HCT116 (cell line): ENCODE results near the gene RGL2. TPM values are rescaled to one million over a fixed set of nuclear protein-coding genes. Genes with fewer than 3 reads are reported as not detected.
A peak's percentile ranks its signal among the peaks of the same experiment; 100 is the strongest.

ENCODE experiments used
- ATAC-seq: fragments of 200-7000 bp; cut with Tn5 transposase; 2 replicates; pipeline ENCODE4 v1.9.1; 2020; ENCODE audit warnings: mild to moderate bottlenecking, moderate library complexity
- BruUV-seq: library from RNA; stranded (reverse); fragments of 400-500 nt; replicated peaks from 2 replicates; lab custom pipeline; 2021; lab: Mats Ljungman, UMichigan
- CTCF ChIA-PET: fragments of 300-600 bp; sonication (Branson Sonifier 250); formaldehyde crosslinking; loops from one replicate; lab custom pipeline; 2021; ENCODE audit warnings: antibody characterized with exemption; lab: Charles Lee
- POLR2A ChIA-PET: fragments of 300-600, 350-600 bp; sonication (Branson Sonifier 250); formaldehyde crosslinking; loops from one replicate; lab custom pipeline; 2021; ENCODE audit warnings: antibody characterized with exemption; lab: Charles Lee
- RAD21 ChIA-PET, 2 experiments: fragments of 300-600 bp; sonication (Branson Sonifier 250); formaldehyde crosslinking; loops; one replicate each; lab custom pipeline; 2023; ENCODE audit warnings: low total read pairs in 2 of 2; ENCODE audit not compliant: uncharacterized antibody in 2 of 2, unreplicated experiment in 2 of 2, low non-redundant PET in 1 of 2; lab: Charles Lee
- DNase-seq: peaks from one replicate; pipeline ENCODE4 v3.0.0-alpha.2; 2010; ENCODE audit warnings: low read depth, low spot score
- H2AFZ ChIP-seq: fragments of 200-600 bp; shearing (Covaris generic), sonication (generic); 2 replicates; pipeline ENCODE4 v1.6.1; 2017; ENCODE audit warnings: low read depth, mixed run types, mixed read lengths, antibody characterized with exemption, low read length; ENCODE audit not compliant: poor library complexity, severe bottlenecking
- H3K27ac ChIP-seq: 2 replicates; pipeline ENCODE4 v1.5.1; 2012; ENCODE audit warnings: low read depth, low read length
- H3K27me3 ChIP-seq: fragments of 200-600 bp; sonication (generic); 2 replicates; pipeline ENCODE4 v1.6.1; 2016; ENCODE audit warnings: mixed run types, low read length, mixed read lengths; ENCODE audit not compliant: insufficient read depth
- H3K36me3 ChIP-seq, 2 experiments: fragments of 200-500 bp in 1 of 2; fragments of 200-600 bp in 1 of 2; sonication (Bioruptor generic) in 1 of 2; sonication (generic) in 1 of 2; 2 replicates each; pipeline versions ENCODE4 v1.5.1 to v1.6.1; 2014 to 2016; ENCODE audit warnings: low read length in 2 of 2, inconsistent platforms in 1 of 2, mixed read lengths in 1 of 2, mixed run types in 1 of 2; ENCODE audit not compliant: insufficient read depth in 2 of 2, control insufficient read depth in 1 of 2
- H3K4me1 ChIP-seq, 2 experiments: fragments of 200-600 bp in 1 of 2; sonication (generic) in 1 of 2; 2 replicates each; pipeline versions ENCODE4 v1.5.1 to v1.6.1; 2012 to 2017; ENCODE audit warnings: low read length in 2 of 2, inconsistent platforms in 1 of 2, mild to moderate bottlenecking in 1 of 2, mixed read lengths in 1 of 2, mixed run types in 1 of 2, moderate library complexity in 1 of 2; ENCODE audit not compliant: insufficient read depth in 2 of 2, control insufficient read depth in 1 of 2
- H3K4me2 ChIP-seq: fragments of 200-600 bp; sonication (generic); 2 replicates; pipeline ENCODE4 v1.6.1; 2017; ENCODE audit warnings: mixed run types, low read length, mixed read lengths
- H3K4me3 ChIP-seq, 2 experiments: fragments of 200-600 bp in 1 of 2; sonication (generic) in 1 of 2; replicated peaks in 1 of 2; 2 replicates each; pipeline ENCODE4 v1.5.1; 2011 to 2016; ENCODE audit warnings: low read length in 2 of 2, control low read depth in 1 of 2, low read depth in 1 of 2, mild to moderate bottlenecking in 1 of 2, mixed read lengths in 1 of 2, mixed run types in 1 of 2
- H3K79me2 ChIP-seq: fragments of 200-600 bp; sonication (generic); 2 replicates; pipeline ENCODE4 v1.6.1; 2017; ENCODE audit warnings: mild to moderate bottlenecking, mixed run types, low read length, moderate library complexity, mixed read lengths; ENCODE audit not compliant: insufficient read depth
- H3K9ac ChIP-seq: fragments of 200-600 bp; sonication (generic); 2 replicates; pipeline ENCODE4 v1.6.1; 2016; ENCODE audit warnings: low read length, mixed read lengths
- H3K9me2 ChIP-seq: fragments of 200-600 bp; sonication (generic), shearing (Covaris generic); 2 replicates; pipeline ENCODE4 v1.6.1; 2017; ENCODE audit warnings: mixed run types, mild to moderate bottlenecking, moderate library complexity; ENCODE audit not compliant: insufficient read depth
- H3K9me3 ChIP-seq, 2 experiments: fragments of 200-500 bp in 1 of 2; fragments of 200-600 bp in 1 of 2; sonication (Bioruptor generic) in 1 of 2; sonication (generic) in 1 of 2; 2 replicates each; pipeline ENCODE4 v1.6.1; 2014 to 2017; ENCODE audit warnings: low read length in 2 of 2, mixed read lengths in 2 of 2, inconsistent platforms in 1 of 2, low read depth in 1 of 2, mild to moderate bottlenecking in 1 of 2, mixed run types in 1 of 2, moderate library complexity in 1 of 2; ENCODE audit not compliant: control insufficient read depth in 1 of 2, insufficient read depth in 1 of 2
- H4K20me1 ChIP-seq: fragments of 200-600 bp; sonication (generic), shearing (Covaris generic); 2 replicates; pipeline ENCODE4 v1.6.1; 2017; ENCODE audit warnings: mixed run types, mild to moderate bottlenecking, moderate library complexity; ENCODE audit not compliant: insufficient read depth
- EZH2 ChIP-seq: fragments of 200-600 bp; sonication (generic); IDR thresholded peaks from 2 replicates; pipeline ENCODE4 v1.6.1; 2017; ENCODE audit warnings: antibody characterized with exemption, mixed run types
- FOSL1 ChIP-seq: IDR thresholded peaks from 2 replicates; pipeline ENCODE4 v1.6.1; 2012; ENCODE audit warnings: low read depth
- POLR2A ChIP-seq: IDR thresholded peaks from 2 replicates; pipeline ENCODE4 v1.7.0; 2011; ENCODE audit warnings: borderline replicate concordance; ENCODE audit not compliant: insufficient read depth, insufficient read length; ENCODE audit errors: extremely low read depth
- POLR2AphosphoS5 ChIP-seq: IDR thresholded peaks from 2 replicates; pipeline ENCODE4 v1.6.1; 2011; ENCODE audit warnings: mild to moderate bottlenecking, low read depth, low read length, moderate library complexity
- RAD21 ChIP-seq: IDR thresholded peaks from 2 replicates; pipeline ENCODE4 v1.6.1; 2012; ENCODE audit warnings: low read depth, mild to moderate bottlenecking
- SP1 ChIP-seq: IDR thresholded peaks from 2 replicates; pipeline ENCODE4 v1.6.1; 2012; ENCODE audit warnings: low read depth
- YY1 ChIP-seq: IDR thresholded peaks from 2 replicates; pipeline ENCODE4 v1.6.1; 2011; ENCODE audit warnings: low read length, low read depth, moderate library complexity, mild to moderate bottlenecking; ENCODE audit not compliant: insufficient replicate concordance; ENCODE audit errors: extremely low read depth
- ZNF274 ChIP-seq: fragments of 200-500 bp; sonication (Bioruptor generic); IDR thresholded peaks from 2 replicates; pipeline ENCODE4 v1.6.1; 2014; ENCODE audit warnings: mild to moderate bottlenecking, low read depth, low read length, inconsistent platforms
- intact Hi-C: fragments of 100-400 bp; cut with micrococcal nuclease; formaldehyde crosslinking; loops from 2 replicates; pipeline ENCODE4 v1.10.0; 2022
- total RNA-seq: library from RNA; stranded (reverse); gene quantifications from one replicate; pipeline ENCODE4 v1.2.1, GENCODE V29; 2021; ENCODE audit not compliant: unreplicated experiment
- TF ChIP-seq, protein P1 (sequence below), 3 experiments: fragments of 200-600 bp in 1 of 3; sonication (generic) in 1 of 3; IDR thresholded peaks in 2 of 3; conservative IDR thresholded peaks in 1 of 3; 2 replicates each; pipeline ENCODE4 v1.5.1; 2012 to 2017; ENCODE audit warnings: low read depth in 2 of 3, low read length in 2 of 3, antibody characterized with exemption in 1 of 3, borderline replicate concordance in 1 of 3, control low read depth in 1 of 3, mild to moderate bottlenecking in 1 of 3, mixed read lengths in 1 of 3, mixed run types in 1 of 3, moderate library complexity in 1 of 3; ENCODE audit not compliant: insufficient read depth in 1 of 3
- TF ChIP-seq, protein P2 (sequence below): IDR thresholded peaks from 2 replicates; pipeline ENCODE4 v1.6.1; 2011; ENCODE audit warnings: mild to moderate bottlenecking, low read length, moderate library complexity; ENCODE audit not compliant: insufficient replicate concordance; ENCODE audit errors: extremely low read depth
- TF ChIP-seq, protein P3 (sequence below): IDR thresholded peaks from 2 replicates; pipeline ENCODE4 v1.6.1; 2012

RGL2 gene
- total RNA-seq, 1 experiment from 2014 or later, result 53.4 TPM

GRCh38 chr6:33288921-33289783 lies 9.6 kb downstream of the RGL2 start, which contains the start of the genes PFDN6 and WDR46:
PFDN6 (plus strand) TSS chr6:33289601; CDS start chr6:33289857, 256 bp downstream.
WDR46 (minus strand) TSS chr6:33289239; CDS start chr6:33289170, 69 bp downstream.
- DNase-seq, result peak; percentile 83
- Histone ChIP-seq H4K20me1 (no peaks in the 10 kb centered on the region), H3K4me2 (peak within 1 kb of the TSS; percentile 96), H3K9me2 (no peaks in the 10 kb centered on the region), H3K27me3 (no peaks in the 10 kb centered on the region), H3K4me3 (peak within 1 kb of the TSS; percentile 97), H2AFZ (peak within 1 kb of the TSS; percentile 99), H3K36me3 (peaks cover 27 to 34% of the 10 kb centered on the region in 2 experiments; a peak in 3 of 4 replicates), H3K9me3 (no peaks in the 10 kb centered on the region), H3K9ac (peak within 1 kb of the TSS; percentile 90), H3K79me2 (peaks cover 53% of the 10 kb centered on the region), H3K4me1 (peaks cover 10 to 15% of the 10 kb centered on the region in 2 experiments), H3K27ac (peak within 1 kb of the TSS; percentile 67)
- ChIA-PET CTCF (interaction anchor here (0.6 to 2.3 kb wide), 7 partner anchors 8 to 445 kb away, joined by 3 to 11 read pairs (median 5); partner anchors contain the start of genes B3GALT4 and RGL2), RAD21 (no interaction called here), POLR2A (interaction anchor here (0.7 to 2.1 kb wide), 6 partner anchors 8 to 59 kb away, joined by 3 to 11 read pairs (median 10); partner anchors contain the start of genes B3GALT4, RPS18, VPS52 and ZBTB22)
- ATAC-seq, result peak; percentile 94
- TF ChIP-seq RAD21, result no peak
- no peak for TF ChIP-seq ZNF274
- TF ChIP-seq POLR2AphosphoS5, result peak; percentile 70
- TF ChIP-seq, protein P1, sequence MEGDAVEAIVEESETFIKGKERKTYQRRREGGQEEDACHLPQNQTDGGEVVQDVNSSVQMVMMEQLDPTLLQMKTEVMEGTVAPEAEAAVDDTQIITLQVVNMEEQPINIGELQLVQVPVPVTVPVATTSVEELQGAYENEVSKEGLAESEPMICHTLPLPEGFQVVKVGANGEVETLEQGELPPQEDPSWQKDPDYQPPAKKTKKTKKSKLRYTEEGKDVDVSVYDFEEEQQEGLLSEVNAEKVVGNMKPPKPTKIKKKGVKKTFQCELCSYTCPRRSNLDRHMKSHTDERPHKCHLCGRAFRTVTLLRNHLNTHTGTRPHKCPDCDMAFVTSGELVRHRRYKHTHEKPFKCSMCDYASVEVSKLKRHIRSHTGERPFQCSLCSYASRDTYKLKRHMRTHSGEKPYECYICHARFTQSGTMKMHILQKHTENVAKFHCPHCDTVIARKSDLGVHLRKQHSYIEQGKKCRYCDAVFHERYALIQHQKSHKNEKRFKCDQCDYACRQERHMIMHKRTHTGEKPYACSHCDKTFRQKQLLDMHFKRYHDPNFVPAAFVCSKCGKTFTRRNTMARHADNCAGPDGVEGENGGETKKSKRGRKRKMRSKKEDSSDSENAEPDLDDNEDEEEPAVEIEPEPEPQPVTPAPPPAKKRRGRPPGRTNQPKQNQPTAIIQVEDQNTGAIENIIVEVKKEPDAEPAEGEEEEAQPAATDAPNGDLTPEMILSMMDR (IDR thresholded peaks at IDR 0.05 in 2 of 3, conservative IDR thresholded peaks at IDR 0.05 in 1 of 3; ENCODE audit: borderline replicate concordance in 1 of 3, insufficient read depth in 1 of 3, low read depth in 2 of 3, low read length in 2 of 3), result no peak
- TF ChIP-seq YY1, result peak; percentile 98
- TF ChIP-seq SP1, result no peak
- TF ChIP-seq POLR2A, result peak; percentile 59
- no peak for TF ChIP-seq EZH2
- TF ChIP-seq, protein P2, sequence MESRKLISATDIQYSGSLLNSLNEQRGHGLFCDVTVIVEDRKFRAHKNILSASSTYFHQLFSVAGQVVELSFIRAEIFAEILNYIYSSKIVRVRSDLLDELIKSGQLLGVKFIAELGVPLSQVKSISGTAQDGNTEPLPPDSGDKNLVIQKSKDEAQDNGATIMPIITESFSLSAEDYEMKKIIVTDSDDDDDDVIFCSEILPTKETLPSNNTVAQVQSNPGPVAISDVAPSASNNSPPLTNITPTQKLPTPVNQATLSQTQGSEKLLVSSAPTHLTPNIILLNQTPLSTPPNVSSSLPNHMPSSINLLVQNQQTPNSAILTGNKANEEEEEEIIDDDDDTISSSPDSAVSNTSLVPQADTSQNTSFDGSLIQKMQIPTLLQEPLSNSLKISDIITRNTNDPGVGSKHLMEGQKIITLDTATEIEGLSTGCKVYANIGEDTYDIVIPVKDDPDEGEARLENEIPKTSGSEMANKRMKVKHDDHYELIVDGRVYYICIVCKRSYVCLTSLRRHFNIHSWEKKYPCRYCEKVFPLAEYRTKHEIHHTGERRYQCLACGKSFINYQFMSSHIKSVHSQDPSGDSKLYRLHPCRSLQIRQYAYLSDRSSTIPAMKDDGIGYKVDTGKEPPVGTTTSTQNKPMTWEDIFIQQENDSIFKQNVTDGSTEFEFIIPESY, result peak; percentile 59
- TF ChIP-seq FOSL1, result no peak
- TF ChIP-seq, protein P3, sequence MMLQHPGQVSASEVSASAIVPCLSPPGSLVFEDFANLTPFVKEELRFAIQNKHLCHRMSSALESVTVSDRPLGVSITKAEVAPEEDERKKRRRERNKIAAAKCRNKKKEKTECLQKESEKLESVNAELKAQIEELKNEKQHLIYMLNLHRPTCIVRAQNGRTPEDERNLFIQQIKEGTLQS, result no peak
- no TSS peak for BruUV-seq
- intact Hi-C loops, result loop anchor here (5.0 kb wide), 1 partner anchor 103 kb away; the partner anchor contains the start of gene KIFC1
